NCI-H82 (cell line): Measurements from ENCODE around the gene KIF5A.

Experiments
- DNase-seq: peaks from one replicate; lab custom pipeline; 2025; lab: John Stamatoyannopoulos, UW

KIF5A gene

DNA sequence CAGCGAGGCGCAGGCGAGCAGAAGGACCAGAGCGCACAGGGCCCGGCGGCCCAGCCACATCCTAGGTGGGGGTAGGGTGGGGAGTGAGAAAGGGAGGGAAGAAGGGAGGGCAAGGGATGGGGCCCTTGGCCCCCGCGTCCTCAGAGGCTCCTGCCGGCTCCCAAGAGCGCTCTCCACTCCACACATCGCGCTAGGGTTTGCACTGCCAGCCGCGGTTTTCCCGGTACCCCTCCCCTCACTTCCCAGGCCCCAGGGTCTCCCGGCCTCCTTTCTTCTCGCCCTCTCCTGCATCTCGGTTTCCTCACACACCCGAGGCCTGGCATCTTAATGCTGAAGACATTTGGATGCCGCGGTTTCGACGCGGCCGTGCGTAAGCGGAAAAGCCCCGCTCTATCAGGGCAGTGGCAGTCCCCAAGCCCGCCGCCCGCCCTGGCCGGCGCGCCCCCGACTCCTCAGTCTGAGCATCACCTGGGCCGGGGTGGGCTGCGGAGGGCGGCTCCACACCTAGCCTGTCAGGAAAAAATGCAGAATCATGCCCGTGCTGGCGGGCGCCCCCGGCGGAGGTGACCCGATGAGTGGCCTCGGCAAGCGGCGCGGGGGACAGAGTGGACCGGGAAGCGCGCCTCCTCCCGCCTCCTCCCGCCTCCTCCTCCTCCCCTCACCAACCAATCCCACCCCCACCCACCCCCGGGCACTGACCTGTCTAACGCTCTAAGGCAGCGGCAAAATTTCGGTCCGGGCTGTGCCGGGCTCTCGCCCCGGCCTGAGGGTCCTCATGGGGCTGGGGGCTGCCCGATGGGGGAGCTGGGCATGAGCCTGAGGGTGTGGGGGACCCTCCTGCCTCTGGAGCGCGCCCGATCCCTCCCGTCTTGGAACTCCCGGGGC is 82.5 kb downstream of the KIF5A start:
- peak; percentile 71 for DNase-seq

DNA sequence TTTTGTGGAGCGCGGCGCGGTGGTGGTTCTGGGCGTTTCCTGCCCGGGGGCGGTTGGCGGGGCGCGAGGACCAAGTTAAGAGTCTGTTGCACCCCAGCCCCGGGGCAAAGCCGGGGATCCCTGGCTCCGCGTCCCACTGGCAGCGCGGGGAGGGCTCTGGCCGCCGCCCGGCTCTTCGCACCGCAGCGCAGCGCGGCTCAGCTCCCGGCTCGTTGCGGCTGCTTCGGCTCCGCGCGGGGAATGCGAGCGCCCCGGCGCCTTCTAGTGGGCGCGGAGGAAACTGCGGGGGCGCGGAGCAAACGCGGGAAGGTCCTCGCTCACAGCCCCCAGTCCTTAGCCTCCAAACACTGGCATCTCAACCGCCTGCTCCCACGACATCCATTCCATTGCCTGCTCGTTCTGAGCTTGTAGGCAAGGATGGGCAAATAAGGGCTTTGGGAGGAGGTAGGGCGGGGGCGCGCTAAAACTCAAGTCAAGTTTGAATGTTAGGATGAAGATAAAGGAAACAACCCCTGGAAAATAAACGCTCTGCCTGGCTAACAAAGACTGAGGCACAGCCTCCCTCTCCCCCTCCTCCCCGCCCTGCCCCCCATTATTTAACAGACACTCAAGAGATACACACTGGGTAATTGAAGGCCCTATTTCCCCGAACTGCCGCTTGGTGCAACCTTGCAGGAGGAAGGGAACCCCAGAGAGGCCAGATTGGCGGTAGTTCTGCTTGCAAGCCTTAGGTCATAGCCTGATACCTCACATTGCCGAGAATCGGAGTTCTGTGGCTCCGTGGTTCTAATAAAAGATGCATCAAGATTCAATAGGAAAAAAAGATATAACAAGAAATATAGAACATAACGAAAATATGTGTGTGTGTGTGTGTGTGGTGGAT is 83.4 kb downstream of the KIF5A start, which contains the start of gene B4GALNT1:
TSS of gene B4GALNT1 (minus strand) at position 244 of the 883 bp plus-strand sequence. CDS start 1,069 bp downstream, outside the sequence.
- peak; percentile 88 for DNase-seq
